Measurements from ENCODE around the gene EPN3.

EPN3 gene

DNA sequence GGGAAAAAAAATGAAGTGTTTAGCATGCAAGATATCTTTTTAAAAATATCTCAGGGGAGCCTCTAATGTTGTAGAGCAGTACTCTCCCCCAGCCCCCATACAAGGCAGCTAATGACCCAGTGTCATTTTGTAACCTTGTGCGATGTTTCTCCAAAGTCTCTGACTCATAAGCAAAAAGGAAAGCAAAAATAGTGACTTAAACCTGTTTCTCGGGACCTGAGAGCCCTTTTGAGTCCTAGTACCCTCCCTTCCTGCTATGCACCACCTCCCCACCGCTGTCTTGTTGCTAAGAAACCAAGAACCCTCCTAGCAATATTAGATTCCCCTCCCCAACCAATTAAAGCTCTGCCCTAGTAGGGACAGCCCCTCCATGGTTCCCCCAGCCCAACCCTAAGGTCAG lies 21.5 kb upstream of the EPN3 start:
- DNase-seq (ENCODE audit: low spot score) = peak; percentile 46

DNA sequence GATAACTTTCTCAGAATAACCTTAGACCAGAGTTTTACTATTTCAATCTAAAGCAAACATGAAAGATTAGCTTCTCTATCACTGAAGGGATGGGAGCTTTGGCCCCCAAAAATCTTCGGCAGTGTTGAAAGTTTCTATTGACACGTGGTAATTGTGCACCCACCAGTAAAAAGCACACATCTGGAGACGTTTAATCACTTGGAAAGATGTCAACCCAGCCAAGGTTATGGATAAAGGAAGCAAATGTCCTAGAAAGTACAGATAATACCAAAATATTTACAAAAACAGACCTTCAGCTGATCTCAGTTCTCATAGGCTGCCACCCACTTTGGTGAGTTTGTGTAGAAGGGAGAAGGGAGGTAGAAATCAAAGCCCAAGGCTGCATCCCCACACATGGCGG lies 19.0 kb upstream of the EPN3 start:
- DNase-seq (ENCODE audit: low spot score) = no peak

GRCh38 chr17:50514388-50514787 lies 18.1 kb upstream of the EPN3 start:
- DNase-seq (ENCODE audit: low spot score) = no peak

DNA sequence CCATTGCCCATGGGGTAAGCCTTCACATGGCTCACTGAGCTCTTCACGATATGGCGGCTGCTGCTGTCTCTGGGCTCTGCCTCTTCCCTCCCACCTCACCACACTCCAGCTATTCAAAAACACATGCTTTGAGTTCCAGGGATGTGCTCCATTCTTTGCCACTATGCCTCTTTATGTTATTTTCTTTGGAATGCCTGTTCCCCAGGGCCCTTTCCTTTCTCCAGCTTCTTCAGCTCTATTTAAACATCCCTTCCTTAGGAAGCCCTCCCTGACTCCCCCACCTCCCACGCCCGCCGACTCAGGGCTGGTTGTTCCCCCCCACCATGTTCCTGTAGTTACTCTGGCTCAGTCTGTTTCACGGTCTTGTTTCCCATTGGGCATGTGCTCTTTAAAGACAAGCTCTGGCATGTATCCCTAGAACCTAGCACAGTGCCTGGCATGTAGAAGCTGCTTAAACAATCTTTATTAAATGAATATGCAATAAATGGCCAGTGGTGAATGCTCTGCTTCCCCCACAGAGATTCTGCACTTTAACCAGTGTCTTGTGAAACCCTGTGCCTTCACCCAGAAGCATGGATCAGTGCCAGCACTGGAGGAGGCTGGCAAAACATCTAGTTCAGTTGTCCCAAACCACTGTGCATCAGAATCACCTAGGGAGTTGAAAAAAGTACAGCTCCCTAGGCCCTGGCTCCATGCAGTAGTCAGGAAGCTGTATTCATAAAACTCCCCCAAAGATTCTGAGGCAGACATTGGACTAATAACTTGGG lies 17.4 kb upstream of the EPN3 start:
- DNase-seq (ENCODE audit: low spot score) = no peak

DNA sequence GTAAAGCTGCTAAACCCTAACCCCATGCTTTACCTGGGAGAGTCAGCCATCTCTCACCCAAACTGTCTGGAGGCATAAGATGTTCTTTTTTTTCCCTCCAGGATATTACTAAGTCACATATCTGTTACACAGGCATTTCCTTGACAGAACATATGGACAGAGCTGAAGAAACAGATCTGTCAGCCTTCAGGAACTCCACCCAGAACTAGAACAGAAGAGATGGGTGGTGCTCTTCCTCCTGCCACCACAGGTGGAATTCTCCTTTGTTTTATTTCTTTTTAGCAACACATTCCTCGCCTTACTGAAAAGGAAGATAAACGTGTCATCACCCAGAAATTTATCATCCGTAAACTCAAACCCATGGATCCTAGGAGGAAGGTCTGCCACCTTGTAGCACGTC lies 15.5 kb upstream of the EPN3 start:
- no peak for DNase-seq (ENCODE audit: low spot score)

DNA sequence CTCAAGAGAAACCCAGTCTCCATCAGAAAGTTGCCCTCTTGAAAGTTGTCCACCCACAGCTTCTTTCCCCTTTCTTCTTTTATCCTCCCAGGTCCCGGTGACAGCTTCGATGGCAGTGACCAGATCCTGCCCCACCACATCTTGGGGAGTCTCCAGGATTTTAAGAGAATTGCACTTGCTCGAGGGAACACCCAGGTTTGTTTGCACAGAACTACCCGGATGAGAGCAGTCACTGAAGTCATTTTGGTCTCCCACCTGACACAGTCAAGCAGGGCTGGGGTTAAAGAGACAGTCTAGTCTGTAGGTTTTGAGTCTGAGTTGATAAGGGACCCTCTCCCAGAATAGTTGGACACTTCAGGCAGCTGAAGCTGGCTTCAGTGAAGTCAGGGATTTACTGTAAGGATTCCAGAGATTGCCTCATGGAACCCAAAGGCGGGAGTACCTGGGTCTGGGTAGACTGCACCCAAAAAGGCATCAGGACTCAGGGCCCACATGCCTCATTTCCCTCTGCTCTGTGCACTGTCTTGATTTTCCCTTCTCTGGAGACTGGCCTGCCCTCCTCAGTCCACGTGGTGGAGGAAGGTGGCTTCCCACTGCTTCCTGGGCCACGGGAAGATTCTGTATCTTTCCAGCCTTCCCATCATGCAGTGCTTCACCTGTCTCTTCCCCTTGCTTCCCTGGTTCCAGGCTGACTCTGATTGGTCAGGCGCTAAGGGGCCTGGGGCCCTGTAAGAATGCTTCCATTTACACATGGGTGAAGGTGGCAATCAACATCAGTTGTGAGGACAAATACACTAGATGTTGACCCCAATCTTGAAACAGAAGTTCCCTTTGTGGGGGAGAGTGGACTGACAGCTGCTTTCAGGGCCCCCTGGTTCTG lies 14.8 kb upstream of the EPN3 start:
- DNase-seq (ENCODE audit: low spot score) = no peak

DNA sequence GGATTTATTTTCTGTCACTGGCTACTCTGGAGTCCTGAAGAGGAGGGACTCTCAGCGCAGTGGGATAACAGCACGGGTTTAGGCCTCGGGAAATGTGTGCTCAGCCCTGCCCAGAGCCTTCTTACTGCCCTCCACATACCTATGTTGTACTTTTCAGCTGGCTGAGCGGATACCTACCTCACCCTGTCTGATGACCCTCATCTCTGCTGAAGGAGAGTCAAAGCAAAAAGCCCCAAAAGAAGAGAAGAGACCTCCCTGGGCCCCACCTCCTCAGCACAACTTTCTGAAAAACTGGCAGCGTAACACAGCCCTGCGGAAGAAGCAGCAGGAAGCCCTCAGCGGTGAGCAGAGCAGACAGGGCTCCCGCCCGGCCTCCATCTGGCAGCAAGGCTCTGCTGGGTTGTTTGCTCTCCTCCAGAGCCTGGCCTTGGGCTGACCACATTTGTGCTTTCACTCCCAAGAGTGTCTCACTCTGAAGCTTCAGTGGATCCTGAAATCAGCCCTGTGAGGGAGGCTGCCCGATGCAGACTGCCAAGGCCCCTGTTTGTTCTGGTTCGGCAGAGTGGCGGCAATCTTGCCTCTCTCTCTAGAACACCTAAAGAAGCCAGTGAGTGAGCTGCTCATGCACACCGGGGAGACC lies 14.0 kb upstream of the EPN3 start:
- no peak for DNase-seq (ENCODE audit: low spot score)

DNA sequence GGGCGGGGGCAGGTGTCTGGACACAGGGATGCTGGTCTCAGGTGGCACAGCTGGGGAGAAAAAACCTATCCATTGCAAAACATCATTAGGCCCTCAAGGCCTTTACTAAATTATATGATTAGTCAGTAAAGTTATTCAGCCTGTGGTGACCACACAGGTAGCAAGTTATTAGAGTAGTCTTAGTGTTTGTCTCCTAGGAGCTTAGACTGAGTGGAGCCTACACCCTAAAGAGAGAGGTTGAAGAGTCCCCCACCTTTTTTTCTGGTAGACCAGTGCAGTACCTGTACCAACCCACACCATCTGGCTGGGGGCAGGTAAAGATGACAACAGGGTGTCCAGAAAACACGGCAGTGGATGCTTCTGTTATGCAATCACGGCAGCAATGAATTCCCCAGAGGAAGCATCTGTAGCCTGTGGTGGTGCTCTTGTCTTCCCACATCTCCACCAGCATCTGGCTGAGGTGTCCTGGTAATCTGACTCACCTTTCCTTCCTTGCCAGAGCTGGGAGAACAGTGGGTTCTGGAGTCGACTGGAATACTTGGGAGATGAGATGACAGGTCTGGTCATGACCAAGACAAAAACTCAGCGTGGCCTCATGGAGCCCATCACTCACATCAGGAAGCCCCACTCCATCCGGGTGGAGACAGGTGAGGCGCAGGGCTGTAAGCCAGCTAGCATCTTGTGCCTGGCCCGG lies 13.2 kb upstream of the EPN3 start:
- no peak for DNase-seq (ENCODE audit: low spot score)

- no peak for DNase-seq (ENCODE audit: low spot score)
These were observed 12.1 kb upstream of the EPN3 start for GRCh38 chr17:50520483-50520882.

GRCh38 chr17:50521514-50521913 lies 11.0 kb upstream of the EPN3 start:
- no peak for DNase-seq (ENCODE audit: low spot score)

DNA sequence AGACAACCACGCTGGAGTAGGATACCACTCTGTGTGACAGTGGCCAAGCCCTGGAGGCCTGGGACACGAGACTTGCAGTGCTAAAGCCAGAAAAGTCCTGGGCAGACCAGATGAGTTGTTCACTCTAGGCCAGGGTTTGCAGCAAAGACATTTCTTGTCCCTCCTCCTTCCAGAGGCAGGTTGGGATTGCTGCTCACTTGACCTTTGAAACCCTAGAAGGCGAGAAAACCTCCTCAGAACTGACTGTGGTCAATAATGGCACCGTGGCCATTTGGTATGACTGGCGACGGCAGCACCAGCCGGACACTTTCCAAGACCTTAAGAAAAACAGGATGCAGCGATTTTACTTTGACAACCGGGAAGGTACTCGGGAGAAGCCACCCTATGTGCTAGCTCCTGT lies 9.8 kb upstream of the EPN3 start:
- DNase-seq (ENCODE audit: low spot score) = no peak

- no peak for DNase-seq (ENCODE audit: low spot score)
These were observed 9.3 kb upstream of the EPN3 start for GRCh38 chr17:50523208-50523607.

GRCh38 chr17:50524838-50525237 lies 7.7 kb upstream of the EPN3 start:
- no peak for DNase-seq (ENCODE audit: low spot score)

GRCh38 chr17:50527155-50527762 lies 5.3 kb upstream of the EPN3 start:
- DNase-seq (ENCODE audit: low spot score) = no peak

- DNase-seq (ENCODE audit: low spot score) = no peak
These were observed 4.5 kb upstream of the EPN3 start for GRCh38 chr17:50527949-50528474.

DNA sequence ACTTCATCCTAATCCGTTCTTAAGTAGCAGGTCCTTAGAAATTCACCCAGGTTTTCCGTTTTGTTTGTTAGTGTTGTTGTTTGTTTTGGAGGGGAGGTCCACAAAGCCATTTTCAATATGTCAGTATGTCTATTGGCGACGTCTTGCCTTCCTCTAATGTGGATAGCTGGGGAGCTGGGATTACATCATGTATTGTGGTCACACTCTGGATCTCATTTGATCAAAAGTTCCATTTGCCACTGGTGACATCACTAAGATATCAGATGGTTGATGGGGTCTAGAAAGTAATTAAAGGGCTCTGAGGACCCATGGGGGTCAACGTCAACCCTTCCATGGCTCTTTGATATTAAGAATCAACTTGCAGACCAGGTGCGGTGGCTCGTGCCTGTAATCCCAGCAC lies 2.7 kb upstream of the EPN3 start:
- DNase-seq (ENCODE audit: low spot score) = no peak

GRCh38 chr17:50531428-50532025 lies 1.0 kb upstream of the EPN3 start:
- no peak for DNase-seq (ENCODE audit: low spot score)

- DNase-seq (ENCODE audit: low spot score) = no peak
These were observed 650 bp downstream of the EPN3 start for GRCh38 chr17:50533185-50533584.

DNA sequence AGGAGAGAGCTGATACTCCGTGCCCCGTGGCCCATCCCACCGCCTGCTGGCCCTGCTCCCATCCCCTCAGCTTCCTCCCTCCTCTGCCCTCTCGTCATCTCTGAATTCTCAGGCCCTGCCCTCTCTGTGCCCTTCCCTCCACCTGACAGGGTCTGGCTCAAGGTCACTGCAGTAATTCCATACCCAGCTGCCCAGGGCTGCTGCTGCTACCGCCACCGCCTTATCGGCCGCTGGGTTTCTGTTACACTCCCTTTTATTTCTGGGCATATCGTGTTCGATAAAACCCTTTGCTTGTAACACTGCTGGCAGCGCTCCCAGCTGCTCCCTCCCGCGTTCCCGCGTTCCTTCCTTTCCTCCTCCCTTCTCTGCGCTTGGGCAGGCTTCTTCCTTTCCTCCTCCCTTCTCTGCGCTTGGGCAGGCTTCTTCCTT lies 1.2 kb downstream of the EPN3 start:
- DNase-seq (ENCODE audit: low spot score) = no peak

DNA sequence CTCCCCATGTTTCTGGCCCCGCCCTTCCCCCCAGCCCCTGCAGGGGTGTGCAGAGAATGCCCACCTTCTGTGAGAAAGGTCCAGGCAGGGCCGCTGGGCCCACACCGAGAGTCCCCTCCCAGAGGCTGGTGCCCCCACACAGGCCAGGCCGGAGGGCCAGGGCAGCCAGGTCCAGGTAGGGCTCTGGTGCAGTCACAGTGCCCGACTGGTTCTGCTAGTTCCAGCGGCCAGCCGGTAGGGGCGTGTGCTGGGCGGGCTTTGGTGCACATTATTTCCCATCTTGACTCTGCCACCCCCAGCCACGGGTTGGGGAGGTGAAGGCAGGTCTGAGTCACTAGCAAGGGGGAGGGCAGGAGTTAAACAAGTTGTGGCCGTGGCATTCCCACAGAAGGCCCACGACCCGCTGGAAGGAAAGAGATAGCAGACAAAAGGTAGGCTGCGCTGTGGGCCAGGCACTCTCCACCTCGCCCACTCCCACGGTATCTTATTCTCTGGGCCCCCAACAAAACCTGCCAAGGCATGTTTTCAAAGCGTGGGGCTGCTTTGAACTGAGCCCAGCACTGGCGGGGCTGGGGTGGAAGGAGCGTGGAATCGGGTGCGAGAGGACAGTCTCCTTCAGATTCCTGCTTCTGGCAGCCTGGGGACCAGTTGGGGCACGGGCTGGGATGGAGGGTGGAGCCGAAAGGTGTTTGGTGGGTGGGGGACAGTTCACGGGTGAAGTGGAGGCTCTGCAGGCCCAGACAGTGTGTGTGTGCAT lies 1.9 kb downstream of the EPN3 start:
- no peak for DNase-seq (ENCODE audit: low spot score)

- DNase-seq (ENCODE audit: low spot score) = no peak
These were observed 2.4 kb downstream of the EPN3 start for GRCh38 chr17:50534979-50535326.
